Immature natural killer cell (primary cell): ENCODE results near the gene CPS1. TPM values are rescaled to one million over a fixed set of nuclear protein-coding genes. Genes with fewer than 3 reads are reported as not detected.

Experiments
- DNase-seq, 3 donors: peaks; one replicate each; pipeline ENCODE4 v3.0.0; 2022; ENCODE audit warnings: mixed read lengths in 1 of 3
- H3K27ac Mint-ChIP-seq, 6 donors: one replicate each; pipeline ENCODE4 v1.8.0; 2020; ENCODE audit warnings: mixed read lengths in 6 of 6, mild to moderate bottlenecking in 5 of 6, inconsistent platforms in 4 of 6, moderate library complexity in 3 of 6
- H3K27me3 Mint-ChIP-seq, 3 donors: one replicate each; pipeline ENCODE4 v1.8.0; 2020 to 2021; ENCODE audit warnings: low read depth in 3 of 3, mild to moderate bottlenecking in 3 of 3, mixed read lengths in 3 of 3, moderate library complexity in 3 of 3, inconsistent platforms in 1 of 3
- H3K36me3 Mint-ChIP-seq, 3 donors: one replicate each; pipeline ENCODE4 v1.8.0; 2020; ENCODE audit warnings: mixed read lengths in 3 of 3, inconsistent platforms in 2 of 3, mild to moderate bottlenecking in 2 of 3
- H3K4me1 Mint-ChIP-seq, 2 donors: one replicate each; pipeline ENCODE4 v1.8.0; 2020; ENCODE audit warnings: inconsistent platforms in 2 of 2, mild to moderate bottlenecking in 2 of 2, mixed read lengths in 2 of 2, moderate library complexity in 1 of 2
- H3K4me3 Mint-ChIP-seq, 5 donors: one replicate each; pipeline ENCODE4 v1.8.0; 2020; ENCODE audit warnings: mild to moderate bottlenecking in 5 of 5, mixed read lengths in 5 of 5, inconsistent platforms in 3 of 5, moderate library complexity in 3 of 5
- H3K9me3 Mint-ChIP-seq, 6 donors: one replicate each; pipeline ENCODE4 v1.8.0; 2020; ENCODE audit warnings: mild to moderate bottlenecking in 6 of 6, mixed read lengths in 6 of 6, inconsistent platforms in 4 of 6, moderate library complexity in 3 of 6
- polyA plus RNA-seq, 3 donors: library from polyadenylated mRNA; unstranded; fragments of 300-500 nt; fragmentation: Illumina TruSeq; gene quantifications; one replicate each; pipeline ENCODE4 v1.2.3, GENCODE V29; 2021

CPS1 gene
- not detected for polyA plus RNA-seq

GRCh38 chr2:210556329-210556980 is at the start of gene CPS1:
CPS1 (plus strand) TSS chr2:210556599; CDS start chr2:210556734, 135 bp downstream.
- peaks cover 0 to 3% (median 0%) of the 10 kb centered on the region in 6 donors for H3K9me3 Mint-ChIP-seq
- no peak for DNase-seq
- H3K27ac Mint-ChIP-seq: no peak within 1 kb of the TSS
- H3K4me3 Mint-ChIP-seq: no peak within 1 kb of the TSS
- peaks cover 0 to 1% (median 0%) of the 10 kb centered on the region in 3 donors for H3K27me3 Mint-ChIP-seq
- no peaks in the 10 kb centered on the region for H3K36me3 Mint-ChIP-seq
- no peaks in the 10 kb centered on the region for H3K4me1 Mint-ChIP-seq

GRCh38 chr2:210515911-210516310 is 40.5 kb upstream of the CPS1 start:
- Mint-ChIP-seq H3K4me3 (no peak overlapping the region), H3K27me3 (peaks cover 0 to 8% (median 3%) of the 10 kb centered on the region in 3 donors), H3K9me3 (peaks cover 0 to 9% (median 0%) of the 10 kb centered on the region in 6 donors), H3K4me1 (no peaks in the 10 kb centered on the region), H3K36me3 (no peaks in the 10 kb centered on the region), H3K27ac (no peak overlapping the region)
- DNase-seq: no peak

GRCh38 chr2:210517264-210517663 is 39.1 kb upstream of the CPS1 start:
- Mint-ChIP-seq H3K9me3 (peaks cover 0 to 6% (median 0%) of the 10 kb centered on the region in 6 donors), H3K4me1 (no peaks in the 10 kb centered on the region), H3K4me3 (no peak overlapping the region), H3K27ac (no peak overlapping the region), H3K36me3 (no peaks in the 10 kb centered on the region), H3K27me3 (peaks cover 0 to 13% (median 3%) of the 10 kb centered on the region in 3 donors)
- no peak for DNase-seq

- H3K4me3 Mint-ChIP-seq: no peak overlapping the region
- no peaks in the 10 kb centered on the region for H3K36me3 Mint-ChIP-seq
Measured at GRCh38 chr2:210519594-210519993, 36.8 kb upstream of the CPS1 start.

GRCh38 chr2:210522399-210522798 is 34.0 kb upstream of the CPS1 start:
- Mint-ChIP-seq H3K4me1 (no peaks in the 10 kb centered on the region), H3K36me3 (no peaks in the 10 kb centered on the region), H3K27ac (no peak overlapping the region), H3K9me3 (peaks cover 0 to 5% (median under 1%) of the 10 kb centered on the region in 6 donors), H3K4me3 (no peak overlapping the region), H3K27me3 (peaks cover 0 to 7% (median 5%) of the 10 kb centered on the region in 3 donors)
- no peak for DNase-seq

More at GRCh38 chr2:210519594-210519993, 36.8 kb upstream of the CPS1 start:
- no peak overlapping the region for H3K27ac Mint-ChIP-seq
- no peak for DNase-seq
- H3K4me1 Mint-ChIP-seq: no peaks in the 10 kb centered on the region
- peaks cover 0 to 13% (median 3%) of the 10 kb centered on the region in 3 donors for H3K27me3 Mint-ChIP-seq
- peaks cover 0 to 6% (median 0%) of the 10 kb centered on the region in 6 donors for H3K9me3 Mint-ChIP-seq

GRCh38 chr2:210523650-210524289 is 32.6 kb upstream of the CPS1 start:
- H3K27ac Mint-ChIP-seq: no peak overlapping the region
- peaks cover 0 to 7% (median under 1%) of the 10 kb centered on the region in 6 donors for H3K9me3 Mint-ChIP-seq
- H3K36me3 Mint-ChIP-seq: no peaks in the 10 kb centered on the region
- no peak overlapping the region for H3K4me3 Mint-ChIP-seq
- H3K4me1 Mint-ChIP-seq: no peaks in the 10 kb centered on the region
- DNase-seq: no peak
- H3K27me3 Mint-ChIP-seq: peaks cover 0 to 7% (median 7%) of the 10 kb centered on the region in 3 donors

- Mint-ChIP-seq H3K9me3 (peaks cover 0 to 7% (median under 1%) of the 10 kb centered on the region in 6 donors), H3K27me3 (peaks cover 0 to 7% (median 7%) of the 10 kb centered on the region in 3 donors), H3K4me3 (no peak overlapping the region), H3K36me3 (no peaks in the 10 kb centered on the region), H3K27ac (no peak overlapping the region), H3K4me1 (no peaks in the 10 kb centered on the region)
- no peak for DNase-seq
Measured at GRCh38 chr2:210524533-210524932, 31.9 kb upstream of the CPS1 start.

- Mint-ChIP-seq H3K4me3 (no peak overlapping the region), H3K27me3 (peaks cover 0 to 4% (median 0%) of the 10 kb centered on the region in 3 donors), H3K27ac (no peak overlapping the region), H3K9me3 (peaks cover 0 to 4% (median under 1%) of the 10 kb centered on the region in 6 donors), H3K4me1 (no peaks in the 10 kb centered on the region), H3K36me3 (no peaks in the 10 kb centered on the region)
- DNase-seq: no peak
Measured at GRCh38 chr2:210527286-210527685, 29.1 kb upstream of the CPS1 start.

GRCh38 chr2:210528716-210529115 is 27.7 kb upstream of the CPS1 start:
- H3K27ac Mint-ChIP-seq: no peak overlapping the region
- no peak overlapping the region for H3K4me3 Mint-ChIP-seq
- H3K36me3 Mint-ChIP-seq: no peaks in the 10 kb centered on the region
- peaks cover 0 to 4% (median 0%) of the 10 kb centered on the region in 3 donors for H3K27me3 Mint-ChIP-seq
- no peak for DNase-seq
- H3K9me3 Mint-ChIP-seq: peaks cover 0 to 4% (median under 1%) of the 10 kb centered on the region in 6 donors
- H3K4me1 Mint-ChIP-seq: no peaks in the 10 kb centered on the region

- Mint-ChIP-seq H3K27ac (no peak overlapping the region), H3K27me3 (peaks cover 0 to 2% (median 0%) of the 10 kb centered on the region in 3 donors), H3K9me3 (peaks cover 0 to 2% (median 0%) of the 10 kb centered on the region in 6 donors), H3K4me1 (no peaks in the 10 kb centered on the region), H3K36me3 (no peaks in the 10 kb centered on the region), H3K4me3 (no peak overlapping the region)
- DNase-seq: no peak
Measured at GRCh38 chr2:210531050-210531449, 25.3 kb upstream of the CPS1 start.

GRCh38 chr2:210531482-210531881 is 24.9 kb upstream of the CPS1 start:
- Mint-ChIP-seq H3K27me3 (peaks cover 0 to 2% (median 0%) of the 10 kb centered on the region in 3 donors), H3K4me3 (no peak overlapping the region), H3K27ac (no peak overlapping the region), H3K9me3 (peaks cover 0 to 2% (median 0%) of the 10 kb centered on the region in 6 donors), H3K4me1 (no peaks in the 10 kb centered on the region), H3K36me3 (no peaks in the 10 kb centered on the region)
- no peak for DNase-seq

- DNase-seq: no peak
- H3K4me1 Mint-ChIP-seq: no peaks in the 10 kb centered on the region
- no peak overlapping the region for H3K4me3 Mint-ChIP-seq
- no peak overlapping the region for H3K27ac Mint-ChIP-seq
- no peaks in the 10 kb centered on the region for H3K27me3 Mint-ChIP-seq
- no peaks in the 10 kb centered on the region for H3K9me3 Mint-ChIP-seq
- H3K36me3 Mint-ChIP-seq: no peaks in the 10 kb centered on the region
Measured at GRCh38 chr2:210533389-210533788, 23.0 kb upstream of the CPS1 start.

- Mint-ChIP-seq H3K27me3 (no peaks in the 10 kb centered on the region), H3K27ac (no peak overlapping the region), H3K36me3 (no peaks in the 10 kb centered on the region), H3K4me3 (no peak overlapping the region), H3K9me3 (no peaks in the 10 kb centered on the region), H3K4me1 (no peaks in the 10 kb centered on the region)
- DNase-seq: no peak
Measured at GRCh38 chr2:210534879-210535278, 21.5 kb upstream of the CPS1 start.

- Mint-ChIP-seq H3K27ac (no peak overlapping the region), H3K4me3 (no peak overlapping the region), H3K27me3 (peaks cover 0 to 5% (median 0%) of the 10 kb centered on the region in 3 donors), H3K36me3 (no peaks in the 10 kb centered on the region), H3K9me3 (no peaks in the 10 kb centered on the region), H3K4me1 (no peaks in the 10 kb centered on the region)
- no peak for DNase-seq
Measured at GRCh38 chr2:210536973-210537650, 19.3 kb upstream of the CPS1 start.
